ENCODE results near the gene TDRD12.
"Not testable (repeated sequence)": the region's sequence is repeated elsewhere in the genome, so short reads cannot be mapped to it uniquely, and the experiment has no call there.

GRCh38 chr19:32745594-32746251 is 26.2 kb downstream of the TDRD12 start:
- TF ChIP-seq POLR2A, CTCF (IDR thresholded peaks at IDR 0.05): not testable (repeated sequence)

Measured in thyroid gland (tissue), 4 donors.